H1 (cell line): Measurements from ENCODE around the gene IFT80. TPM values are rescaled to one million over a fixed set of nuclear protein-coding genes. Genes with fewer than 3 reads are reported as not detected.

ENCODE experiments used
- CTCF ChIA-PET: fragments of 300-600 bp; sonication (Branson Sonifier 250); formaldehyde crosslinking; loops from one replicate; lab custom pipeline; 2021; ENCODE audit not compliant: partially characterized antibody; lab: Charles Lee
- POLR2A ChIA-PET: fragments of 300-600 bp; sonication (Branson Sonifier 250); formaldehyde crosslinking; loops from one replicate; lab custom pipeline; 2021; ENCODE audit warnings: inconsistent platforms; ENCODE audit not compliant: partially characterized antibody; lab: Charles Lee
- DNase-seq, 2 experiments: peaks; one replicate each; pipeline versions ENCODE4 v3.0.0 to v3.0.0-alpha.2; 2010 to 2022; ENCODE audit warnings: low spot score in 2 of 2, low read depth in 1 of 2, mixed read lengths in 1 of 2
- FAIRE-seq: peaks from 2 replicates; lab custom pipeline; 2011; peaks lifted over from hg19 to GRCh38; lab: Jason Lieb, UNC
- H2AFZ ChIP-seq: 2 replicates; pipeline ENCODE4 v1.8.1; 2012; ENCODE audit warnings: low read length, inconsistent platforms
- H2AK5ac ChIP-seq: 2 replicates; pipeline ENCODE4 v1.6.1; 2013; ENCODE audit warnings: low read depth, low read length
- H2BK120ac ChIP-seq: replicated peaks from 2 replicates; pipeline ENCODE3; 2013; ENCODE audit warnings: low read depth, low read length, inconsistent platforms
- H2BK12ac ChIP-seq: 2 replicates; pipeline ENCODE4 v1.6.1; 2013; ENCODE audit warnings: low read depth, low read length
- H2BK15ac ChIP-seq: 2 replicates; pipeline ENCODE4 v1.6.1; 2013; ENCODE audit warnings: low read length
- H2BK20ac ChIP-seq: 2 replicates; pipeline ENCODE4 v1.6.1; 2013; ENCODE audit warnings: low read length
- H2BK5ac ChIP-seq: 2 replicates; pipeline ENCODE4 v1.6.1; 2013; ENCODE audit warnings: low read depth, low read length
- H3K14ac ChIP-seq: 2 replicates; pipeline ENCODE4 v1.6.1; 2013; ENCODE audit warnings: inconsistent platforms; ENCODE audit not compliant: insufficient read length
- H3K18ac ChIP-seq: 2 replicates; pipeline ENCODE4 v1.6.1; 2013; ENCODE audit warnings: low read length; ENCODE audit errors: extremely low read depth
- H3K23ac ChIP-seq: 2 replicates; pipeline ENCODE4 v1.6.1; 2013; ENCODE audit warnings: inconsistent platforms; ENCODE audit not compliant: insufficient read length
- H3K23me2 ChIP-seq: 2 replicates; pipeline ENCODE4 v1.6.1; 2013; ENCODE audit warnings: low read depth, low read length
- H3K27ac ChIP-seq: 2 replicates; pipeline ENCODE4 v1.6.1; 2011; ENCODE audit warnings: low read depth, low read length, inconsistent platforms
- H3K27me3 ChIP-seq, 4 experiments: replicated peaks in 1 of 4; 1 replicate in 1 of 4; 2 replicates in 3 of 4; pipeline versions ENCODE4 v1.6.1 to v1.8.1; 2011 to 2013; ENCODE audit warnings: low read length in 3 of 4, mild to moderate bottlenecking in 3 of 4, inconsistent platforms in 2 of 4, mixed read lengths in 2 of 4, moderate library complexity in 1 of 4; ENCODE audit not compliant: control insufficient read depth in 3 of 4, insufficient read depth in 3 of 4; ENCODE audit errors: extremely low read depth in 1 of 4
- H3K36me3 ChIP-seq, 4 experiments: 2 replicates each; pipeline versions ENCODE4 v1.6.1 to v1.8.1; 2011 to 2013; ENCODE audit warnings: mild to moderate bottlenecking in 4 of 4, low read length in 3 of 4, moderate library complexity in 2 of 4, control low read depth in 1 of 4, inconsistent platforms in 1 of 4; ENCODE audit not compliant: insufficient read depth in 4 of 4, control insufficient read depth in 2 of 4
- H3K4ac ChIP-seq: replicated peaks from 2 replicates; pipeline ENCODE3; 2013; ENCODE audit warnings: low read length, low read depth, mixed read lengths, inconsistent platforms; ENCODE audit not compliant: insufficient read length
- H3K4me1 ChIP-seq, 4 experiments: replicated peaks in 1 of 4; 1 replicate in 1 of 4; 2 replicates in 3 of 4; pipeline versions ENCODE4 v1.6.1 to v1.8.1; 2011 to 2013; ENCODE audit warnings: low read length in 3 of 4, inconsistent platforms in 2 of 4, mixed read lengths in 1 of 4; ENCODE audit not compliant: insufficient read depth in 4 of 4, control insufficient read depth in 3 of 4
- H3K4me2 ChIP-seq, 2 experiments: 2 replicates each; pipeline versions ENCODE4 v1.6.1 to v1.8.1; 2011 to 2013; ENCODE audit warnings: low read depth in 2 of 2, low read length in 2 of 2, control low read depth in 1 of 2, inconsistent platforms in 1 of 2, mild to moderate bottlenecking in 1 of 2; ENCODE audit not compliant: insufficient read depth in 1 of 2
- H3K4me3 ChIP-seq, 4 experiments: fragments of 200-600, 300-600 bp in 1 of 4; sonication (generic), shearing (Covaris generic), sonication (Bioruptor Twin) in 1 of 4; 2 replicates each; pipeline versions ENCODE4 v1.5.1 to v1.8.1; 2011 to 2016; ENCODE audit warnings: low read length in 4 of 4, low read depth in 3 of 4, control low read depth in 2 of 4, inconsistent platforms in 2 of 4, mild to moderate bottlenecking in 2 of 4, mixed read lengths in 1 of 4, moderate library complexity in 1 of 4; ENCODE audit not compliant: insufficient read depth in 2 of 4; ENCODE audit errors: extremely low read depth in 1 of 4
- H3K56ac ChIP-seq: replicated peaks from 2 replicates; pipeline ENCODE3; 2013; ENCODE audit warnings: low read depth, mild to moderate bottlenecking, mixed read lengths, low read length, inconsistent platforms; ENCODE audit not compliant: insufficient read length
- H3K79me1 ChIP-seq: 2 replicates; pipeline ENCODE4 v1.6.1; 2013; ENCODE audit warnings: low read depth, low read length, control low read depth
- H3K79me2 ChIP-seq, 2 experiments: 2 replicates each; pipeline versions ENCODE4 v1.6.1 to v1.8.1; 2012 to 2013; ENCODE audit warnings: low read length in 2 of 2, mild to moderate bottlenecking in 2 of 2, inconsistent platforms in 1 of 2; ENCODE audit not compliant: insufficient read depth in 2 of 2, control insufficient read depth in 1 of 2
- H3K9ac ChIP-seq, 4 experiments: replicated peaks in 1 of 4; 1 replicate in 1 of 4; 2 replicates in 3 of 4; pipeline versions ENCODE4 v1.6.1 to v1.8.1; 2011 to 2013; ENCODE audit warnings: low read depth in 3 of 4, low read length in 3 of 4, control low read depth in 2 of 4, mild to moderate bottlenecking in 2 of 4, moderate library complexity in 2 of 4, inconsistent platforms in 1 of 4; ENCODE audit errors: extremely low read depth in 1 of 4
- H3K9me3 ChIP-seq, 2 experiments: 2 replicates each; pipeline versions ENCODE4 v1.6.1 to v1.8.1; 2012 to 2013; ENCODE audit warnings: mild to moderate bottlenecking in 2 of 2, moderate library complexity in 2 of 2, control low read depth in 1 of 2, inconsistent platforms in 1 of 2, low read depth in 1 of 2, low read length in 1 of 2, mixed read lengths in 1 of 2; ENCODE audit not compliant: insufficient read depth in 2 of 2
- H4K20me1 ChIP-seq, 2 experiments: replicated peaks in 1 of 2; 2 replicates each; pipeline versions ENCODE3 to v1.8.1; 2011 to 2013; ENCODE audit warnings: inconsistent platforms in 2 of 2, low read length in 2 of 2, mild to moderate bottlenecking in 1 of 2; ENCODE audit not compliant: insufficient read depth in 2 of 2, control insufficient read depth in 1 of 2
- H4K5ac ChIP-seq: 2 replicates; pipeline ENCODE4 v1.6.1; 2013; ENCODE audit warnings: low read length, low read depth, mixed read lengths, inconsistent platforms; ENCODE audit not compliant: insufficient read length
- H4K8ac ChIP-seq: 2 replicates; pipeline ENCODE4 v1.8.0; 2013; ENCODE audit warnings: mild to moderate bottlenecking, moderate library complexity, low read length, inconsistent platforms; ENCODE audit not compliant: insufficient read depth; ENCODE audit errors: extremely low read depth
- H4K91ac ChIP-seq: replicated peaks from 2 replicates; pipeline ENCODE3; 2013; ENCODE audit warnings: low read length, mixed read lengths, inconsistent platforms; ENCODE audit not compliant: insufficient read length
- ASH2L ChIP-seq: fragments of 200-600, 300-600 bp; sonication (generic); IDR thresholded peaks from one replicate; pipeline ENCODE4 v1.7.1; 2017; ENCODE audit warnings: low read length
- EP300 ChIP-seq, 2 experiments: IDR thresholded peaks; 1 replicate in 1 of 2; 2 replicates in 1 of 2; pipeline ENCODE4 v1.6.1; 2011 to 2012; ENCODE audit warnings: low read depth in 2 of 2, low read length in 2 of 2, mild to moderate bottlenecking in 2 of 2, borderline replicate concordance in 1 of 2, inconsistent platforms in 1 of 2, moderate library complexity in 1 of 2
- FOSL1 ChIP-seq: IDR thresholded peaks from 2 replicates; pipeline ENCODE4 v1.6.1; 2011; ENCODE audit warnings: mild to moderate bottlenecking, low read depth, low read length, moderate library complexity; ENCODE audit not compliant: insufficient read depth
- GABPA ChIP-seq: IDR thresholded peaks from 2 replicates; pipeline ENCODE4 v1.6.1; 2011; ENCODE audit warnings: mild to moderate bottlenecking, low read length, moderate library complexity, borderline replicate concordance; ENCODE audit not compliant: insufficient read depth
- GTF2F1 ChIP-seq: IDR thresholded peaks from 2 replicates; pipeline ENCODE4 v1.6.1; 2012; ENCODE audit warnings: low read depth, low read length, improper control_type of control experiment, borderline replicate concordance
- MAFK ChIP-seq: IDR thresholded peaks from 2 replicates; pipeline ENCODE4 v1.6.1; 2012; ENCODE audit warnings: low read depth, mild to moderate bottlenecking, improper control_type of control experiment, low read length
- NRF1 ChIP-seq: IDR thresholded peaks from 2 replicates; pipeline ENCODE4 v1.6.1; 2011; ENCODE audit warnings: mild to moderate bottlenecking, low read depth, low read length, improper control_type of control experiment
- POLR2AphosphoS5 ChIP-seq: IDR thresholded peaks from 2 replicates; pipeline ENCODE4 v1.6.1; 2011; ENCODE audit warnings: low read depth, low read length
- RBBP5 ChIP-seq: IDR thresholded peaks from 2 replicates; pipeline ENCODE4 v1.7.1; 2012; ENCODE audit warnings: low read depth, mild to moderate bottlenecking, inconsistent platforms, low read length, moderate library complexity, borderline replicate concordance
- SAP30 ChIP-seq: fragments of 300-600 bp; sonication (generic); IDR thresholded peaks from 2 replicates; pipeline ENCODE4 v1.7.1; 2012; ENCODE audit warnings: low read length, moderate library complexity, mild to moderate bottlenecking, inconsistent platforms; ENCODE audit not compliant: insufficient read depth, insufficient replicate concordance
- SIX5 ChIP-seq: IDR thresholded peaks from 2 replicates; pipeline ENCODE4 v1.6.1; 2011; ENCODE audit warnings: mild to moderate bottlenecking, low read depth, low read length
- SP2 ChIP-seq: IDR thresholded peaks from 2 replicates; pipeline ENCODE4 v1.6.1; 2012; ENCODE audit warnings: mild to moderate bottlenecking, low read length, inconsistent platforms
- SRF ChIP-seq: IDR thresholded peaks from 2 replicates; pipeline ENCODE4 v1.6.1; 2011; ENCODE audit warnings: mild to moderate bottlenecking, low read depth, low read length, moderate library complexity
- TCF12 ChIP-seq: IDR thresholded peaks from 2 replicates; pipeline ENCODE4 v1.6.1; 2011; ENCODE audit warnings: low read depth, mild to moderate bottlenecking, low read length
- TEAD4 ChIP-seq: IDR thresholded peaks from 2 replicates; pipeline ENCODE4 v1.6.1; 2012; ENCODE audit warnings: low read depth, low read length, inconsistent platforms, mixed read lengths
- WGBS, 2 experiments: shearing (Covaris generic) in 1 of 2; methylation state at CpG; one replicate each; pipeline versions ENCODE4 v1.1.6 to v1.1.7; 2013 to 2015; ENCODE audit warnings: low lambda C conversion rate in 2 of 2, mixed read lengths in 2 of 2, inconsistent platforms in 1 of 2, low coverage in 1 of 2, missing lambda C conversion rate in 1 of 2; ENCODE audit not compliant: insufficient replicate concordance in 2 of 2, insufficient coverage in 1 of 2, insufficient read length in 1 of 2; ENCODE audit errors: extremely low coverage in 1 of 2, missing lambda C conversion rate in 1 of 2; 5-methylcytosine and 5-hydroxymethylcytosine counted together
- polyA plus RNA-seq, 7 experiments: library from polyadenylated mRNA; depleted of rRNA in 3 of 7; stranded (reverse) in 5 of 7; unstranded in 2 of 7; fragments of >200 nt in 5 of 7; fragments of 200-250 nt in 2 of 7; gene quantifications; 1 replicate in 5 of 7; 2 replicates in 1 of 7; 4 replicates in 1 of 7; pipeline versions ENCODE4 v1.2.1 to v1.2.3, GENCODE V29; 2011 to 2013; ENCODE audit warnings: missing spikeins in 2 of 7, mixed read lengths in 2 of 7
- total RNA-seq: library from RNA; stranded (reverse); fragmentation: NEBNext Ultra II Directional; extraction: Animal tissue kit (Norgen Biotek cat#: 25700); gene quantifications from 2 replicates; pipeline ENCODE4 v1.2.1, GENCODE V29; 2021

Gene IFT80
- total and polyA plus RNA-seq, 2 of the 8 experiments (the other 6 are each of a cell fraction or from before 2014, with no cell fraction given) = 7.2 to 25.9 TPM

DNA sequence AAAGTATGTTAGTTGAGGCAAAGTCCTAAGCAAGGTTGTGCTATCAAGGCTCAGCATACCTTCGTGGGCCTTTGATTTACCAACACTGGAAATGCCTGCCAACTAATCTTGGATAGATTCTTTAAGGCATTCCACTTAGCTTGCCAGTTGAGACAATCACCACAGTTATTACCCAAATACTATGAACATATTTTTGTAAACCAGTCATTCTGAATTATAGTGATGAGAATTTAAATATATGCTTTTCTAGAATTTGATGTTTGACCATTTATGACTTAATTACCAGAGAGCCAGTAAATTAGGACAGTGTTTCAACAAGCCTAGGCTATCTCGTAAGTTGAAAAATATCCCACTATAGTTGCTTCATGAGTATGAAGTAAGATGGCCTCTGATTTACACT lies 35.0 kb upstream of the IFT80 start:
- no peak overlapping the region for H3K56ac ChIP-seq
- H3K23me2 ChIP-seq = no peaks in the 10 kb centered on the region
- H2BK15ac ChIP-seq = no peak overlapping the region
- H2AK5ac ChIP-seq = no peak overlapping the region
- no peak overlapping the region for H3K4me3 ChIP-seq
- no peak overlapping the region for H2BK12ac ChIP-seq
- H3K36me3 ChIP-seq = peaks cover 5 to 95% (median 49%) of the 10 kb centered on the region in 4 experiments
- peaks cover 0 to 2% (median 0%) of the 10 kb centered on the region in 4 experiments; a peak in 2 of 7 replicates for H3K4me1 ChIP-seq
- no peak overlapping the region for H3K14ac ChIP-seq
- H3K4me2 ChIP-seq = no peak overlapping the region
- POLR2A ChIA-PET = interaction anchor here (0.6 to 8.6 kb wide), 4 partner anchors 15 to 301 kb away, joined by 3 to 70 read pairs (median 4); partner anchors contain the start of gene TRIM59
- no peak overlapping the region for H2BK20ac ChIP-seq
- peaks cover 0 to 47% of the 10 kb centered on the region in 2 experiments; a peak in 2 of 4 replicates for H3K79me2 ChIP-seq
- WGBS, 2 experiments = 90% methylated on average over 2 of the region's 2 CpGs; no CpG with 5 or more reads in 1 of the 2 experiments
- H3K23ac ChIP-seq = no peak overlapping the region
- CTCF ChIA-PET = interaction anchor here (1.7 kb wide), 1 partner anchor 24 kb away, joined by 4 read pairs; no protein-coding TSS in a partner anchor
- H3K4ac ChIP-seq = no peak overlapping the region
- H2BK5ac ChIP-seq = no peak overlapping the region
- no peaks in the 10 kb centered on the region for H3K27me3 ChIP-seq
- H4K91ac ChIP-seq = no peak overlapping the region
- H3K18ac ChIP-seq = no peak overlapping the region
- no peak overlapping the region for H4K5ac ChIP-seq
- DNase-seq (no peak), FAIRE-seq (no peak)
- H2AFZ ChIP-seq = no peak overlapping the region
- no peak overlapping the region for H2BK120ac ChIP-seq
- H3K9me3 ChIP-seq = no peaks in the 10 kb centered on the region
- no peak overlapping the region for H3K27ac ChIP-seq
- H4K8ac ChIP-seq = no peak overlapping the region
- H4K20me1 ChIP-seq = peaks cover 0 to 7% of the 10 kb centered on the region in 2 experiments
- H3K79me1 ChIP-seq = no peaks in the 10 kb centered on the region
- H3K9ac ChIP-seq = no peak overlapping the region
- TF ChIP-seq RBBP5 = no peak
- TF ChIP-seq SRF = no peak
- no peak for TF ChIP-seq MAFK
- no peak for TF ChIP-seq TEAD4
- no peak for TF ChIP-seq FOSL1
- TF ChIP-seq SAP30 = no peak
- TF ChIP-seq EP300 (IDR thresholded peaks at IDR 0.05; ENCODE audit: borderline replicate concordance in 1 of 2, low read depth in 2 of 2, low read length in 2 of 2) = no peak
- TF ChIP-seq ASH2L = no peak
- TF ChIP-seq GTF2F1 = no peak
- no peak for TF ChIP-seq SIX5
- no peak for TF ChIP-seq GABPA
- TF ChIP-seq TCF12 = no peak
- no peak for TF ChIP-seq SP2
- TF ChIP-seq NRF1 = no peak
- no peak for TF ChIP-seq POLR2AphosphoS5
